K562 (cell line): ENCODE results near the gene CD101. TPM values are rescaled to one million over a fixed set of nuclear protein-coding genes. Genes with fewer than 3 reads are reported as not detected.

Experiments
- ATF2 ChIP-seq: sonication (generic); formaldehyde crosslinking; IDR thresholded peaks from 2 replicates; pipeline ENCODE4 v1.8.1; 2022; ENCODE audit warnings: missing genetic modification reagents
- DDX20 ChIP-seq: fragments of 450-650 bp; IDR thresholded peaks from 2 replicates; pipeline ENCODE4 v1.6.1; 2016; ENCODE audit warnings: missing genetic modification characterization, low read depth, mild to moderate bottlenecking, missing compliant biosample characterization, moderate library complexity
- FOXK1 ChIP-seq: sonication (generic); formaldehyde crosslinking; IDR thresholded peaks from 2 replicates; pipeline ENCODE4 v1.8.0; 2022; ENCODE audit warnings: missing genetic modification reagents, mild to moderate bottlenecking, borderline replicate concordance
- FOXM1 ChIP-seq, 2 experiments: fragments of 450-650 bp in 1 of 2; sonication (generic) in 1 of 2; formaldehyde crosslinking in 1 of 2; IDR thresholded peaks; 2 replicates each; pipeline versions ENCODE4 v1.6.1 to v1.9.0; 2017 to 2022; ENCODE audit warnings: low read depth in 2 of 2, mild to moderate bottlenecking in 2 of 2, missing genetic modification reagents in 1 of 2, moderate library complexity in 1 of 2
- HMGXB4 ChIP-seq: sonication (generic); formaldehyde crosslinking; IDR thresholded peaks from 2 replicates; pipeline ENCODE4 v1.8.1; 2023; ENCODE audit warnings: mild to moderate bottlenecking, missing genetic modification reagents
- MIER1 ChIP-seq: fragments of 450-650 bp; IDR thresholded peaks from 2 replicates; pipeline ENCODE4 v1.6.1; 2016; ENCODE audit warnings: antibody characterized with exemption, mild to moderate bottlenecking, low read depth
- NCOA4 ChIP-seq: fragments of 450-650 bp; IDR thresholded peaks from 2 replicates; pipeline ENCODE4 v1.6.1; 2018; ENCODE audit warnings: mild to moderate bottlenecking; ENCODE audit not compliant: partially characterized antibody
- PRPF4 ChIP-seq: fragments of 200-400 bp; formaldehyde crosslinking; IDR thresholded peaks from one replicate; pipeline ENCODE4 v1.6.1; 2017; ENCODE audit warnings: low read length, low read depth, mild to moderate bottlenecking; ENCODE audit not compliant: insufficient read depth, poor library complexity, severe bottlenecking
- STAT5B ChIP-seq: fragments of 250-450 bp; sonication (Bioruptor Pico); IDR thresholded peaks from 2 replicates; pipeline ENCODE4 v1.8.0; 2021; ENCODE audit warnings: mild to moderate bottlenecking, inconsistent platforms
- TAF15 ChIP-seq: fragments of 200-400 bp; formaldehyde crosslinking; IDR thresholded peaks from 2 replicates; pipeline ENCODE4 v1.6.1; 2017; ENCODE audit warnings: mild to moderate bottlenecking, low read depth, low read length, moderate library complexity
- ZC3H4 ChIP-seq: sonication (generic); formaldehyde crosslinking; IDR thresholded peaks from 2 replicates; pipeline ENCODE4 v1.9.0; 2021; ENCODE audit warnings: missing genetic modification reagents, borderline replicate concordance
- ZNF407 ChIP-seq: fragments of 450-650 bp; IDR thresholded peaks from 2 replicates; pipeline ENCODE4 v1.6.1; 2016; ENCODE audit warnings: low read depth
- ZNF561 ChIP-seq: fragments of 450-650 bp; formaldehyde crosslinking; conservative IDR thresholded peaks from 2 replicates; pipeline ENCODE4 v1.4.0; 2020; ENCODE audit warnings: mild to moderate bottlenecking, moderate library complexity
- ZNF584 ChIP-seq: fragments of 200-800 bp; sonication (Bioruptor generic); IDR thresholded peaks from 2 replicates; pipeline ENCODE4 v1.6.1; 2016; ENCODE audit warnings: low read depth, mild to moderate bottlenecking, missing genetic modification characterization, missing compliant biosample characterization
- ZNF586 ChIP-seq: fragments of 450-650 bp; formaldehyde crosslinking; conservative IDR thresholded peaks from 2 replicates; pipeline ENCODE4 v1.4.0; 2020; ENCODE audit warnings: mild to moderate bottlenecking, moderate library complexity
- ZNF780A ChIP-seq: fragments of 250-450 bp; sonication (Bioruptor Pico); IDR thresholded peaks from 2 replicates; pipeline ENCODE4 v1.5.0; 2021; ENCODE audit warnings: mild to moderate bottlenecking
- polyA plus RNA-seq, 8 experiments: library from polyadenylated mRNA; depleted of rRNA in 4 of 8; stranded (reverse) in 5 of 8; unstranded in 3 of 8; fragments of >200 nt; fragmentation: Nextera tagmentation in 2 of 8; fragmentation: Illumina TruSeq in 1 of 8; extraction: Ambion mirVana in 2 of 8; extraction: Trizol in 1 of 8; gene quantifications; 2 replicates each; pipeline versions ENCODE4 v1.2.1 to v1.2.3, GENCODE V29; 2011 to 2014; ENCODE audit warnings: inconsistent platforms in 1 of 8, missing spikeins in 1 of 8
- total RNA-seq, 7 experiments: library from RNA; depleted of rRNA in 6 of 7; stranded (reverse); fragments of >200 nt in 6 of 7; fragmentation: Illumina TruSeq in 2 of 7; extraction: Trizol in 2 of 7; gene quantifications; 2 replicates each; pipeline versions ENCODE4 v1.2.1 to v1.2.3, GENCODE V29; 2011 to 2021; ENCODE audit warnings: low replicate concordance in 1 of 7

CD101 gene
- total and polyA plus RNA-seq, 9 of the 15 experiments (the other 6 are each of a cell fraction or from before 2014, with no cell fraction given) = 0.04 to 1.1 (median 0.20) TPM

- TF ChIP-seq ZNF407 (no peak), ATF2 (CRISPR knock-in tag) (no peak), DDX20 (tag) (no peak), FOXM1 (IDR thresholded peaks at IDR 0.05; ENCODE audit: low read depth) (no peak), FOXM1 (CRISPR knock-in tag; IDR thresholded peaks at IDR 0.05; ENCODE audit: low read depth) (no peak), STAT5B (no peak), ZNF561 (CRISPR knock-in tag) (no peak), ZC3H4 (CRISPR knock-in tag) (no peak), MIER1 (no peak), PRPF4 (no peak), TAF15 (no peak), ZNF584 (CRISPR knock-in tag) (no peak), HMGXB4 (CRISPR knock-in tag) (no peak), FOXK1 (CRISPR knock-in tag) (no peak), ZNF586 (no peak), ZNF780A (CRISPR knock-in tag) (no peak), NCOA4 (no peak)
These were observed 66.2 kb downstream of the CD101 start (continued) for GRCh38 chr1:117067533-117068370.
